ENCODE measurements around the gene TARBP2.

Gene TARBP2

GRCh38 chr12:53493610-53494391, 7.3 kb upstream of the TARBP2 start:
- no peak for FAIRE-seq
- no peak for DNase-seq (ENCODE audit: insufficient read length, low spot score)

DNA sequence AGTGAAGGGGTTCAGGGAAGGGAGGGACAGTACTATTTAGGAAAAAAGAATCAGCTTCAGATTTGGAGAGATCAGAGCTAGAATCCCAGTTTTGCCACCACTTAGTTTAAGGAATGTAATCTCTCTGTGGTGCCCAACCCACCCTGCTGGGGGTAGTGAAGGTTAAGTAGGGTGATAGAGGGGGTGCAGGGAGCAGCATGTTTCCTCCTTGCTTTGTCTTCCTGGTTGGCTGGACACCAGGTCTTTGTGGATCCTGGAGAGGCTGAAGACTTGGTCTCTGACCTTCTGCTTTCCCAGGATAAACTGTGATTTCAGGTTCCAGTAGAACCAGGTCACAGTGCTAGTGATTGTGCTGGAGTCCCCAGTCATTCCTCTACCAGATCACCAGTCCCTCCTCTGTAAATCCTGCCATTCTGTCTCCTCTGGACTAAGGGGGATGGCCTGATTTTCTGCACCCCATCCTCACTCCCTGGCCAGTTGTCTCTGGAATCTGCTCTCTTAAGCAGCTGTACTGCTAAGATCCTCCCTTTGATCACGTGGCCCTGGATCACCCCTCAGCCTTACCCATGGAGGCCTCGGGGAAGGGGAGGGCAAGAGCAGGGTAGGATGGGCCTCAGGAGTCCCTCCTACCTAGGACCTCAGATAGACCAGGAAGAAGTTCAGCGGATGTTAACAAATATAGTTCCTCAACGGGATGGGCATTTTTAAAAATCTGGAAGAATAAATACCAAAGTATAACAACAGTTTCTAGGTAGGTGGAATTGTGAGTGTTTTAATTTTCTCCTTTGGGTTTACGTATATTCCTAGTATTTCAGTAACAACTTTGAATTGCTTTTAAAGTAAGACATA, 5.0 kb upstream of the TARBP2 start:
- no peak for DNase-seq (ENCODE audit: insufficient read length, low spot score)
- FAIRE-seq: no peak

GRCh38 chr12:53496752-53497032, 4.4 kb upstream of the TARBP2 start:
- DNase-seq (ENCODE audit: insufficient read length, low spot score) (no peak), FAIRE-seq (no peak)

DNA sequence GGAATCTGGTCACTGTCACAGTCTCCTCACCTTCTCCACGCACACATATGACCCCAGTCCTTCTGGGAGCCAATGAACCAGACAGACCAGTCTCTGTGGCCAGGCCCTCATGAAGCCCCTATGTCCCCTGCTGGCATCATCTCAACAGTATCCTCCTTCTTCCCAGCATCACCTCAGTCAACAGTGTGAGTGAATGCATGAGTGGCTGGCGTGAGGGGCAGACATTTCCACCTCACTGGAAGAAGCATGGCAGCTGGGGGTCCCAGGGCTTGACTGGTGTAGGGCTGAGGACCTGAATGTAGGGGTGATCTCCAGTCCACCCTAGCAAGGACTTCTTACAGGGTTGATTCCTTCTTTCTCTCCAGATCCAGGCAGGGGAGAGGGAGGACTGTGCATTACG, 3.6 kb upstream of the TARBP2 start:
- no peak for DNase-seq (ENCODE audit: insufficient read length, low spot score)
- FAIRE-seq: no peak

GRCh38 chr12:53498235-53498630, 2.9 kb upstream of the TARBP2 start:
- FAIRE-seq: no peak
- DNase-seq (ENCODE audit: insufficient read length, low spot score): no peak

DNA sequence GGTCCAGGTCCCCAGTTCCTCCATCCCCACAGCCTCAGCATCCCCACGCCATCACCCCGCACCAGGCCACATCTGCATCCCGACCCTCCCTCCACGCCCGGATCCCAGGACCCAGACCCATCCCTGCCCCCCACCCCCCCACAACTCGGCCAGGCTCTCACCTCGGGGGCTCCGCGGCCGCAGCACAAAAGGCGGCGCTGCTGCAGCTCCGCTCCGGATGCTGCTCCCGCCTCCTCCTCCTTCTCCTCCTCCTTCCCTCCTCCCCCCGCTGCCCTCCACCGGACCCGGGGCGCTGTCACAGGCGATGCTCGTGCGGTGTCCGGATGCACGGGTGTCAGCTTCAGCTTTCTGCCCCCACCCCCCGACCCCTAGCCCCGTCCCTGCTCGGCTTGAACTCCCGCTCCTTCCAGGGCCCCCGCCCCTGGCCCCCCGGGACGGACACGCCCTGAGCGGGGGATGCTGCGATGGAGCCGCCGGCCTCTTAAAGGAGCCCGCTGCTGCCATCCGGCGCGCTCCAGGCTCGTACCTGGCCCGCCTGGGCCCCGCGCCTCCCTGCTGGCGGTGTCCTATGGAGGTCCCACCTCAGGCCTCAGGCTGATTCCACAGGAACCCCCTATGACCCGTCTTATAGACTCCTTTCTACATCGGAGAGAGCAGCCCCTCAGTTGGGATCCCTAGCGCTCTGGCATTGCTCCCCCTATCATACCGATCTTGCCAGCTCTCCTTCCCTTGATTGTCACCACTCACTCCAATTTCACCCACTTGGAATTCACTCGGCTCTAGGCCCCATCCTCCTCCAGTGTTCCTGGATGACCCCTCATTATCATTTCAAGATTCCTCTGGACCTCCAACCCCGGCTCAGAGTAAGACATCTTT, 1.6 kb upstream of the TARBP2 start, which contains the start of gene MAP3K12:
MAP3K12 (minus strand) TSS at position 193 of the 876 bp plus-strand sequence. CDS start 12,067 bp downstream, outside the sequence.
- DNase-seq (ENCODE audit: insufficient read length, low spot score) (no peak), FAIRE-seq (no peak)

- no peak for DNase-seq (ENCODE audit: insufficient read length, low spot score)
- no peak for FAIRE-seq
These were observed 824 bp upstream of the TARBP2 start for GRCh38 chr12:53500142-53500775.

DNA sequence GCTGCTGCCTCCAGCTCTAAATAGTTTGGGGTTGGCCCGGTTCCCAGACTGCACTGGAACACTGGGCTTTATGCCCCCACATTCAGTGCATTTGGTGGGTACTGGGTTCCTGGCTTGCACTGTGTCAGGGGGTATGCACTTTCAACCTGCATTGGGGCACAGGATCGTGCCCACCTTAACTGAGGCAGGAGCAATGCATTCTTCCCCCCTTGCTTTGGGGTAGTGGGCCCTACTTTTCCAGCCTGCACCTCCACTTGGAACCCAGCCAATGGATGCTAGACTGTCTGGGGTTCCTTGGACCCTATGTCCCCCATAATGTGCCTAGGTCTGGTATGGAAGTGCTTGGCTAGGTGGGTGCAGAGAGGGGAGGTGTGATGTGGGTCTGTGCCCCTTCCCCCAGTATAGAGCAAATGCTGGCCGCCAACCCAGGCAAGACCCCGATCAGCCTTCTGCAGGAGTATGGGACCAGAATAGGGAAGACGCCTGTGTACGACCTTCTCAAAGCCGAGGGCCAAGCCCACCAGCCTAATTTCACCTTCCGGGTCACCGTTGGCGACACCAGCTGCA, 615 bp downstream of the TARBP2 start:
- FAIRE-seq (no peak), DNase-seq (ENCODE audit: insufficient read length, low spot score) (no peak)

DNA sequence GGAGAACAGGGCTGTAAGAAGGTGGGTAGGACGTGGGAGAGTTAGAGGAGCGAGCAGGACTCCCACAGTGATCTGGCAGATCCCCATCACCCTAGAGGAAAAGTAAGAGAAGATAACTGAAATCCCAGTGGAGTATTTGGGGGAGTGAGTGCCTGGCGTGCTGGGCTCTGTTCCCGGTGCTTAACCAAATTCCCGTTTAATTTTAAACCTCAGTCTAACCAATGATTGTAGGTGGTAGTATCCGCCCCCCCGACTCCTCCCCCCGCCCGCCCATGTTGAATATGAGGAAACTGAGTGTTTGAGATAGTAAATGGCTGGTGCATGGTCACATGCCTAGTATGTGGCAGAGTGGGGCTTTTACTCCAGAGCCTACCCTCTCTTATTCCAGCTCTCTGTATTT, 1.2 kb downstream of the TARBP2 start:
- FAIRE-seq (no peak), DNase-seq (ENCODE audit: insufficient read length, low spot score) (no peak)

DNA sequence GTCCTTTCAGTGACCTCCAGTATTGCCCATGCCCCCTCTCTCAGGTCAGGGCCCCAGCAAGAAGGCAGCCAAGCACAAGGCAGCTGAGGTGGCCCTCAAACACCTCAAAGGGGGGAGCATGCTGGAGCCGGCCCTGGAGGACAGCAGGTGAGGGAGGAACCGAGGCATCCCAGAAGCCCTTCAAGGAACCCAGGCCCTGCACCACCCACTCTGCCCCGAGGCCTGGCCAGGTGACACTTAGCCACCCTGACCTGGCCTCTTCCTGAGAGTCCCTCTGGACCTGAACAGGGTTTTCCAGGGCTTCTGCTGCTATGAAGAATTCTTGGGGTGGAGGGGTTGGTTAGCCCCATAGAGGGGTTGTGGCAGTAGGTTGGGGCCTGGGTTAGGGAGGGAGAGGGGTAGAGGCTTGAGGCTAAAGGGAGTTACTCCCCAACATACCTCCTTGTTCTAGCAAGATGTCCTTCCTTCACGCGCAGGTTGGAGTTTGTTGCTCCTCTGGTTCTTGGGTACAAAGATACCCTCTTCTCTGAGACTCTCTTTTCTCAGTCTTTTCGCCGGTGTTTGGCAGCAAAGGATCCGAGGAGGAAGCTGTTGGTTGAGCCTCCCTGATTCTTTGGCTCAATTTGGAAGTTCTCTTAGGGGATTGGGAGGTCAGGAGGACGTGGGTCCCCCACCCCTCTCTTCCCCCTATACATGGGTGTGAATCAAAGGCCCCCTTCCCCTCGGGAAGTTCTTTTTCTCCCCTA, 2.1 kb downstream of the TARBP2 start:
- FAIRE-seq: no peak
- no peak for DNase-seq (ENCODE audit: insufficient read length, low spot score)

DNA sequence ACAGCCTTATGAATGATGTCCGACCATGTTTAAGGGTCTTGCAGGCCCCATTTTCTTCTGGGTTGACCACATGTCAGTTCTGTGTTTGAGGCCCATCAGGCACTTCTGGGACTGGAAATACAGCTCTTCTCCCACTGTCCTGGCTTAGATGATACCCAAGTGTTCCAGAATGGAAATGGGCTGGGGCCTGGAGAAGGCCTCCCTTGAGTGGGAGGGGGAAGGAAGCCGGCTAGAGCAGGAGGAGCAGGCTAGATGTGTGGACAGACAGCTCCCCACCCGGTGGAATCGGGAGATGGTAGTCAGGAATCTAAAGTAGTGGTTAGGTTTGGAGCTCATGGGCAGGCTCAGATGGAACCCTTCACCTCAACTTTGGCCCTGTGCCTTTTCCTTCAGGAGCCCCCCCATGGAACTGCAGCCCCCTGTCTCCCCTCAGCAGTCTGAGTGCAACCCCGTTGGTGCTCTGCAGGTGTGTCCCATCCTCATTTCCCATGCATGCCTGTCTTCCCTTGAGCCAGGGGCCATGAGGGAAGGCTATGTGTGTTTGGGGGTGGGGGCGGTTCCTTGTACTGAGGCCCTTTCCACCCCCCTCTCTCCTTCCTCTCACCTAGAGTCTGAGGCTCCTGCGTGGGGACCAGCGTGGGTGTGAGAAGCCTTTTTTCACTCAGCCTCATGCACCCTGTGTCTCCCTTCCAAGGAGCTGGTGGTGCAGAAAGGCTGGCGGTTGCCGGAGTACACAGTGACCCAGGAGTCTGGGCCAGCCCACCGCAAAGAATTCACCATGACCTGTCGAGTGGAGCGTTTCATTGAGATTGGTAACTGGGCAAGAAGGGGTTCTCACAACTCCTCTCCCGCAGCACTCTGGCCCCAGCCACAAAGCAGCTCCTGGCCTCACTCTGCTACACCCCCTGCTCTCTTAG, 3.2 kb downstream of the TARBP2 start:
- DNase-seq (ENCODE audit: insufficient read length, low spot score): no peak
- no peak for FAIRE-seq

GRCh38 chr12:53505086-53505485, 4.0 kb downstream of the TARBP2 start:
- DNase-seq (ENCODE audit: insufficient read length, low spot score): no peak
- no peak for FAIRE-seq

DNA sequence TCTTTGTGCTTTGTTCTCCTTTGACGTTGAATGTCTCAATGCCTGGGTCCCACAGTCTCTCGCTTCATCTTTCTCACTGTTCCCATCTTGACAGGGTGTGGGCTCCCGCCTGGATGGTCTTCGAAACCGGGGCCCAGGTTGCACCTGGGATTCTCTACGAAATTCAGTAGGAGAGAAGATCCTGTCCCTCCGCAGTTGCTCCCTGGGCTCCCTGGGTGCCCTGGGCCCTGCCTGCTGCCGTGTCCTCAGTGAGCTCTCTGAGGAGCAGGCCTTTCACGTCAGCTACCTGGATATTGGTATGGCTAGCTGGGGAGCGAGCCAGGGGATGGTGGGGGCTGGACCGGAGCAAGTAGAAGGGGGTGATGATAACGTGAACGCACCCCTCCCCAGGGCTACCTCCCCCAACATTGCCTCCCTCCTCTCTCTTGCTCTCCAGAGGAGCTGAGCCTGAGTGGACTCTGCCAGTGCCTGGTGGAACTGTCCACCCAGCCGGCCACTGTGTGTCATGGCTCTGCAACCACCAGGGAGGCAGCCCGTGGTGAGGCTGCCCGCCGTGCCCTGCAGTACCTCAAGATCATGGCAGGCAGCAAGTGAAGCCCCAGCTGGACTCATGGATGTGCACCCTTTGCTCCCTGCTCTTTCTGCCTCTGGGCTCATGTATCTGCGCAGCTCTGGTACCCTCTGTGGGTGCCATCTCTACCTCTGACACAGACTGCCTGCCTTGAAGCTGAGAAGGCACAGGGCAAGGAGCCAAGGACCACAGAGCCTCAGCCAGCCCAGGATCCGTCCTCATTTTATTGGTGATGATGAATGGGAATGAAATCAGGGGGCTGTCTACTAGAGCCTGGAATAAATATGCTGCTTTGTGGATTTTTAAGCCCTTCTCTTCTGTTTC, 4.7 kb downstream of the TARBP2 start:
- FAIRE-seq (no peak), DNase-seq (ENCODE audit: insufficient read length, low spot score) (no peak)

- DNase-seq (ENCODE audit: insufficient read length, low spot score) (no peak), FAIRE-seq (no peak)
These were observed 5.3 kb downstream of the TARBP2 start for GRCh38 chr12:53506450-53506785.

- FAIRE-seq (no peak), DNase-seq (ENCODE audit: insufficient read length, low spot score) (no peak)
These were observed 6.0 kb downstream of the TARBP2 start, which contains the start of gene NPFF for GRCh38 chr12:53506881-53507602. Gene NPFF (minus strand): TSS chr12:53507484. CDS start chr12:53507474, 10 bp downstream.

DNA sequence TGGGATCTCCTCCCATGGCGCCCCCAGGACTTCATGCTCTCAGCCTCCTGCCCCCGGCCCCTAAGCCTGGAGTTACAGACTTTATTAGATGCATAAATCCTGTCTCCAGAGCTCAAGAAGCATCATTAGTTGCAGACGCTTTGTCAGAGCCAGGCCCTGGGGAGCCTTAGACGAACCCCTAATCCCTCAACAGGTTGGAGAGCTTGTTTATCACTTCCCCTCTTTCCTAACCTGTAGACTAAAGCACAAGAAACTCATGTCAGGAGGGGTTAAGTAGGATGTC, 6.5 kb downstream of the TARBP2 start:
- FAIRE-seq (no peak), DNase-seq (ENCODE audit: insufficient read length, low spot score) (no peak)

- peak; percentile 79 for DNase-seq (ENCODE audit: insufficient read length, low spot score)
- FAIRE-seq: peak; percentile 74
These were observed 7.6 kb downstream of the TARBP2 start for GRCh38 chr12:53508534-53509170.

All from HTR-8/SVneo (cell line).